ENCODE results near the gene RBM20. TPM values are rescaled to one million over a fixed set of nuclear protein-coding genes. Genes with fewer than 3 reads are reported as not detected.
"Not testable (repeated sequence)": the region's sequence is repeated elsewhere in the genome, so short reads cannot be mapped to it uniquely, and the experiment has no call there.

The RBM20 gene
- total RNA-seq, 1 donor from 2014 or later: 18.4 TPM

GRCh38 chr10:110649347-110650264, 5.5 kb downstream of the RBM20 start:
- DNase-seq: no peak

- DNase-seq: no peak
Observed at GRCh38 chr10:110650265-110650668, 6.1 kb downstream of the RBM20 start.

- no peak for DNase-seq
Observed at GRCh38 chr10:110651044-110651958, 7.2 kb downstream of the RBM20 start.

- DNase-seq: no peak
Observed at GRCh38 chr10:110652475-110653118, 8.5 kb downstream of the RBM20 start.

- DNase-seq: peak; percentile 64
Observed at GRCh38 chr10:110655320-110655719, 11.2 kb downstream of the RBM20 start.

GRCh38 chr10:110656612-110657011, 12.5 kb downstream of the RBM20 start:
- no peak for DNase-seq

- DNase-seq: no peak
Observed at GRCh38 chr10:110657973-110658691, 14.0 kb downstream of the RBM20 start.

- DNase-seq: no peak
Observed at GRCh38 chr10:110659558-110659957, 15.4 kb downstream of the RBM20 start.

GRCh38 chr10:110660289-110660688, 16.2 kb downstream of the RBM20 start:
- DNase-seq: not testable (repeated sequence)

GRCh38 chr10:110661292-110661691, 17.2 kb downstream of the RBM20 start:
- DNase-seq: no peak

- DNase-seq: no peak
Observed at GRCh38 chr10:110664483-110665420, 20.6 kb downstream of the RBM20 start.

GRCh38 chr10:110666259-110666658, 22.1 kb downstream of the RBM20 start:
- not testable (repeated sequence) for DNase-seq

GRCh38 chr10:110666673-110667072, 22.5 kb downstream of the RBM20 start:
- no peak for DNase-seq

GRCh38 chr10:110667620-110668343, 23.6 kb downstream of the RBM20 start:
- peak; percentile 68 for DNase-seq

GRCh38 chr10:110668443-110668842, 24.3 kb downstream of the RBM20 start:
- DNase-seq: peak; percentile 62

GRCh38 chr10:110670335-110670734, 26.2 kb downstream of the RBM20 start:
- DNase-seq: no peak

- peak; percentile 71 for DNase-seq
Observed at GRCh38 chr10:110671788-110672579, 27.8 kb downstream of the RBM20 start.

GRCh38 chr10:110672580-110672919, 28.4 kb downstream of the RBM20 start:
- DNase-seq: no peak

- DNase-seq: no peak
Observed at GRCh38 chr10:110676016-110676415, 31.9 kb downstream of the RBM20 start.
